Inflammatory macrophage treated with lipopolysaccharide for 4 hours (primary cell): ENCODE data around the gene DDN.
A peak's percentile ranks its signal among the peaks of the same experiment; 100 is the strongest.

ENCODE experiments used
- DNase-seq: peaks from one replicate; pipeline ENCODE4 v3.0.0-alpha.2; 2020

DDN gene

DNA sequence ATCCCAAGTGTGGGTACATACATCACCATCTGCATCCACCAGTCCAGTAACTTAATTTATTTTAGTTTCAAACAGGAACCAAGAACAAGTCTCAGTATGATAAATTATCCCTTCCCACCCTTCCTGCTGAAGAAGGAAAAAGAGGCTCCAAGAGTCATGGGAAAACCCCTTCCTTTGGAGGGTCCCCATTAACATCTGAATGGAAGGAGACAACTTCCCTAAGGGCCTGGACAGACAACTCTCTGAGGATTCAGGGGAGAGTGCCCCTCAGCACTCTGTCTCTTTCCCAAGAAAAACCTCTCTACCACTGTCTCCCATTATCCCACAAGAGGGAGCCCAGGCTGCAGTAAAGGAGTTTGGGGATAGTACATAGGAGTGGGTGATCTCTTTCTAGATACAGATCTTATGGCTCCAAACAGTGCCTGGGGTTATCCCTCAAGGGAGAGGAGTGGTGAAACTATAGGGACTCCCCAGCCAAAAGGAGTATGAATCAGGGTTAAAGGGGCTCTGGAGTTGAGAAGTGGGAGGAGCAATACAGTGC, 33.8 kb downstream of the DDN start:
- peak; percentile 42 for DNase-seq

DNA sequence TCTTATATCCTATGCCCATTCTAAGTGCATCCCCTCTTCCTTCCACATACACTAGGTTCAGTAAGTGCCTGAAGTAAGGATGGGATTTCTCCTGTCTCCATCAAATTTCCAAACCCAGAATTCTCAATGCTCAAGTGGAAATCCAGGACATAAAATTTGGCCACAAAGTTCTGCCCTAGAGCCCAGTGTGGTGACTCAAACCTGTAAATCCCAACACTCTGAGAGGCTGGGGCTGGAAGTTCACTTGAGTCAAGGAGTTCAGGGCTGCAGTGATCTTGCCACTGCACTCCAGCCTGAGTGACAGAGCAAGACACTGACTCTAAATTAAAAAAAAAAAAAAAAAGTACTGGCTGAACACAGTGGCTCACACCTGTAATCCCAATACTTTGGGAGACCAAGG, 37.4 kb downstream of the DDN start:
- DNase-seq = no peak

DNA sequence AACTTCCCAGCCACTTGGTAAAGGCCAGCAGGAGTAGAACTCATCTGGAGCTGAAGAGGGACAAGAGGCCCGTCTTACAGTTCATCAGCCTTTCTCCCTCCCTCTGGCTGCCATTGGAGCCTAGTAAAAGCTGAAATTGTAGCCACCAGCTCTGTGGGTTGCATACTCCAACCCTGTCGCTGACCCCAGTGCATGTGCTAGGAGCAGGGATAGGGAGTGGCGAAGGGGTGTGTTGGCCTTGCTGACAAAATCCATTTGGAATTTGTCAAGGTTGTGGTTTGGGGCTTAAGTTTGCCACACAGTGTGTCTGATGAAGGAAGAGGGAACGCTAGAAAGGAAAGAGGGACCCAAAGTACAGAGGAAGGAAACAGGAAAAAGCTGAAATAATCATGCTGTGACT, 37.8 kb downstream of the DDN start:
- DNase-seq = no peak

DNA sequence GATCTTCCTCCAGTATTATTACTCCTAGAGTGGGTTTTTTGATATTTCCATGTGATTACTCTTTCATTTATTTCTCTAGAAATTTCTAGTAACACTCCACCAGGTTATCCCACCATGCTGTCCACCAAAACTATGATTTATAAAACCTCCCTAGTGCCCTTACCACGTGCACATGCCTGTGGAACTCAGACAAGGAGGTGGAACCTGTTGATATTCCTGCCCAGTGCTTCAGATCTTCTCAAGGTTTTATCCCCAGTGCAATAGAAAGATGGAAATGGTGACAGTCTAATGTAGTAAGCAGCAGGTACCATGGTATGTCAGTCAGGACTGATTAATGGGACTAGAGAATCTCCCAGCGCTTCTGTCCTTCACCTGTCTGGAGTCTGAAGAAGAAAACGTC, 38.3 kb downstream of the DDN start:
- no peak for DNase-seq

- DNase-seq = no peak
Measured at GRCh38 chr12:48958049-48958388, 41.2 kb downstream of the DDN start.

- DNase-seq = peak; percentile 92
Measured at GRCh38 chr12:48957141-48958048, 41.8 kb downstream of the DDN start, which contains the start of gene ARF3. Gene ARF3 (minus strand): TSS chr12:48957487. CDS start chr12:48941095, 16,392 bp downstream.

GRCh38 chr12:48956279-48957140, 42.7 kb downstream of the DDN start:
- DNase-seq = peak; percentile 95

GRCh38 chr12:48954841-48955501, 44.2 kb downstream of the DDN start:
- peak; percentile 67 for DNase-seq

DNA sequence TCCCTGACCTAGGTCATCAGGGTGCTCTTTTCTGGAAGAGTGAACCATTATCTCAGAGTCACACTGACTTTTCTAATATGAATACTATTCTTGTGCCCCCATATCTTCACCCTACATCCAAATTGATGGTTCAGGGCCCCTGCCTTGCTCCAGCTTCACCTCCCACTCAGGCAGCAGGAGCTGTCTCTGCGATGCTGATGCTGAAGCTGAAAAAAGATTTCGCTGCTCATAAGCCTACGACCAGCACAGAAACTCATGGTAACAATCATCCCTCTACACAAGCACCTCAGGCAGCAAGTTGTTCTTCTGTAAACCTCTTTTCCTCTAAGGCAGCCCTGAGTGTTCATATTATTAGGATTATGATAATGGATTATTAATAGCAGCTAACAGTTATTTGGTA, 45.1 kb downstream of the DDN start:
- no peak for DNase-seq

DNA sequence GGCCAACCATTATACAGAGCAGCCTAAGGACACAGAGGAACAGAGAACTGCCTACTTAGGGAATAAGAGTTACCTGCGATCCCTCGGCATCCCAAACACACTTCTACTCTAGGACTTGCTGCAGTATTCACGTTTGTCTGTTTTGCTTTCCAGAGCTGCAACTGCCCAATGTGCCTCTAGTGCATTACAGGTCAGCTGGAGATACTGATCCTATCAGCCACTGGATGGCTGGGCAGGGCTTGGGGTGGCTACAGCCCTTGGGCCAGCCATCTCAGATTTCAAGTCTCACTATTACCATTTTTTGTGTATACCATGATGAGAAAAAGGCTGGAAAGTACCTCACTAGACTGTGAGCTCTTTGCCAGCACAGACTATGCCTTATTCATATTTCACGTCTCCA, 46.5 kb downstream of the DDN start:
- DNase-seq = no peak

DNA sequence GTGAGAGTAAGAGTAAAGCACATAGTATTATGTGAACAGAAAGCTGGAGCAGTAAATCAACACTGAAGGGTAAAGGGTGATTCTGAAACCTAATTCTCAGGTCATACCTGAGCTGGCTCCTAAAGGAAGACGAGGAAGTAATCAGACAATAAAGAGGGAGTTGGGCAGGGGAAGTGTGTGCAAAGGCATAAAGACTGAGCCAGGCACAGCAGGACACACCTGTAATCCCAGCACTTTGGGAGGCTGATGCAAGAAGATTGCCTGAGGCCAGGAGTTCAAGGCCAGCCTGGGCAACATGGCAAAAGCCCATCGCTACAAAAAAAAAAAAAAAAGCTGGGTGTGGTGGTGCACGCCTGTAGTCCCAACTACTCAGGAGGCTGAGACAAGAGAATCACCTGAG, 51.4 kb downstream of the DDN start:
- no peak for DNase-seq

- no peak for DNase-seq
Measured at GRCh38 chr12:48946943-48947342, 52.2 kb downstream of the DDN start.

- no peak for DNase-seq
Measured at GRCh38 chr12:48946205-48946604, 53.0 kb downstream of the DDN start.
